Measurements from ENCODE around the gene RC3H2. TPM values are rescaled to one million over a fixed set of nuclear protein-coding genes. Genes with fewer than 3 reads are reported as not detected.
A peak's percentile ranks its signal among the peaks of the same experiment; 100 is the strongest.

Gene RC3H2
- total and polyA plus RNA-seq, 2 of the 13 experiments (the other 11 are each of a cell fraction or from before 2014, with no cell fraction given): 21.0 to 36.4 TPM

DNA sequence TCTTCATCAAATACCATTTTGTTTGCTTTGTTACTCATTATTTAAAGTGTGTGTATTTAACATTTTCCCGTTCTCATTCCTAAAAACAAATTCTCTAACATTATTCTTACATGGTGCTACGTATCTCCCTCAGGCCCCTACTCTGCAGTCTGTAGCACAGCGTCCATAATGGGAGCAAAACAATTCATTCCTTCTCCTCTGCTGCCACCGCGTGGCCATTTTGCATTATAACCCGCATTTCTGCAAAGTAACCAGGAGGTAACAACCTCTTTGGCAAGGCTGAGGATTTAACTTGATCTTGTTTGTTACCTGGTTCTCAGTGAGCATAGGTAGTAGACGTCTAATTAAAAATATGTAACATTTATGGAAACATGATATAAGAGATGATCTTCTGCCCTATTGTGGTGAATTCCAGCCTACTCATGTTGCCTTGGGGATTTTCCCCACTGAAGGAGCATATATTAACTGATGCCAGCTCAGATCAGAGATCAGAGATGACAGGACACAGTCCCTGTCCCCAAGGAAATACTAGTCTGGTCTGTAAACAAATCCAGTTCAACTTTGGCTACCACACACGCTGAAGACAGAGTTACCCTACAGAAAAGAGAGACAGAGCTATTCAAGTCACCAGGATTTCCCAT, 94.7 kb downstream of the RC3H2 start:
- ATAC-seq (peak; percentile 93), FAIRE-seq (peak; percentile 96), DNase-seq (ENCODE audit: low spot score) (peak; percentile 75)
- Histone ChIP-seq H2AFZ (ENCODE audit: low read length) (no peak overlapping the region), H3K4me1 (ENCODE audit: insufficient read depth, low read length) (peaks cover 27% of the 10 kb centered on the region), H3K27ac (ENCODE audit: extremely low read length, insufficient read depth, low read length) (no peak overlapping the region), H3K36me3 (replicated peaks in 1 of 2; ENCODE audit: control insufficient read depth in 1 of 2, insufficient read depth in 2 of 2, low read length in 2 of 2) (no peaks in the 10 kb centered on the region), H3K4me3 (replicated peaks in 1 of 3; ENCODE audit: insufficient read depth in 1 of 3, low read depth in 2 of 3, low read length in 3 of 3) (no peak overlapping the region), H3K9ac (ENCODE audit: insufficient read depth, low read depth, low read length) (no peak overlapping the region), H3K79me2 (ENCODE audit: insufficient read depth, low read length) (no peaks in the 10 kb centered on the region), H3K4me2 (ENCODE audit: low read depth, low read length) (peak overlapping the region; percentile 48), H3K9me3 (ENCODE audit: low read length) (no peaks in the 10 kb centered on the region), H3K27me3 (ENCODE audit: control insufficient read depth in 1 of 2, insufficient read depth in 2 of 2, low read length in 2 of 2) (no peaks in the 10 kb centered on the region), H4K20me1 (ENCODE audit: insufficient read depth, low read length) (no peaks in the 10 kb centered on the region)
- 2% methylated on average over 8 of the region's 8 CpGs for WGBS (ENCODE audit: low lambda C conversion rate)
- in situ Hi-C loops (cut with HindIII; ENCODE audit: extremely low pct_ligation_motif_present, low pct_unique_long_range_greater_than_20kb): loop anchor here (5.0 to 25.0 kb wide), 3 partner anchors 343 to 706 kb away; partner anchors contain the start of gene PTGS1
- POLR2A ChIA-PET: no interaction called here
- intact Hi-C loops (cut with micrococcal nuclease; ENCODE audit: unreplicated experiment): loop anchor here (1.0 to 5.0 kb wide), 3 partner anchors 347 to 713 kb away; no protein-coding TSS in a partner anchor
- BruUV-seq (replicated peaks): no TSS peak
- CTCF ChIA-PET (ENCODE audit: low intra/inter-chr PET ratio, low total read pairs): interaction anchor here (0.6 to 3.6 kb wide), 3 partner anchors 346 to 685 kb away, joined by 3 to 49 read pairs (median 5); no protein-coding TSS in a partner anchor
- TF ChIP-seq ZNF883 (CRISPR knock-in tag; IDR thresholded peaks at IDR 0.05; ENCODE audit: not compliant biosample characterization) (no peak), SOX5 (CRISPR knock-in tag; IDR thresholded peaks at IDR 0.05; ENCODE audit: borderline replicate concordance) (0 out of 2 replicates have a peak, but pooled peaks have one; percentile 14), RAD21 (CRISPR knock-in tag; IDR thresholded peaks at IDR 0.05) (peak; percentile 82), ZNF333 (CRISPR knock-in tag; IDR thresholded peaks at IDR 0.05; ENCODE audit: borderline replicate concordance) (no peak), YEATS2 (CRISPR knock-in tag; IDR thresholded peaks at IDR 0.05; ENCODE audit: borderline replicate concordance) (peak; percentile 30; the same call in 1 of the 2 replicates), IRF2 (CRISPR knock-in tag; IDR thresholded peaks at IDR 0.05) (peak; percentile 51; the same call in 1 of the 2 replicates), SSRP1 (CRISPR knock-in tag; IDR thresholded peaks at IDR 0.05) (0 out of 2 replicates have a peak, but pooled peaks have one; percentile 39), IRX3 (CRISPR knock-in tag; IDR thresholded peaks at IDR 0.05; ENCODE audit: borderline replicate concordance, low read depth) (no peak), MIXL1 (CRISPR knock-in tag; IDR thresholded peaks at IDR 0.05) (peak; percentile 70), SMAD3 (CRISPR knock-in tag; IDR thresholded peaks at IDR 0.05) (0 out of 2 replicates have a peak, but pooled peaks have one; percentile 20)
- TF ChIP-seq, protein P1, sequence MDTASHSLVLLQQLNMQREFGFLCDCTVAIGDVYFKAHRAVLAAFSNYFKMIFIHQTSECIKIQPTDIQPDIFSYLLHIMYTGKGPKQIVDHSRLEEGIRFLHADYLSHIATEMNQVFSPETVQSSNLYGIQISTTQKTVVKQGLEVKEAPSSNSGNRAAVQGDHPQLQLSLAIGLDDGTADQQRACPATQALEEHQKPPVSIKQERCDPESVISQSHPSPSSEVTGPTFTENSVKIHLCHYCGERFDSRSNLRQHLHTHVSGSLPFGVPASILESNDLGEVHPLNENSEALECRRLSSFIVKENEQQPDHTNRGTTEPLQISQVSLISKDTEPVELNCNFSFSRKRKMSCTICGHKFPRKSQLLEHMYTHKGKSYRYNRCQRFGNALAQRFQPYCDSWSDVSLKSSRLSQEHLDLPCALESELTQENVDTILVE (CRISPR knock-in tag; IDR thresholded peaks at IDR 0.05): no peak
- TF ChIP-seq, protein P2, sequence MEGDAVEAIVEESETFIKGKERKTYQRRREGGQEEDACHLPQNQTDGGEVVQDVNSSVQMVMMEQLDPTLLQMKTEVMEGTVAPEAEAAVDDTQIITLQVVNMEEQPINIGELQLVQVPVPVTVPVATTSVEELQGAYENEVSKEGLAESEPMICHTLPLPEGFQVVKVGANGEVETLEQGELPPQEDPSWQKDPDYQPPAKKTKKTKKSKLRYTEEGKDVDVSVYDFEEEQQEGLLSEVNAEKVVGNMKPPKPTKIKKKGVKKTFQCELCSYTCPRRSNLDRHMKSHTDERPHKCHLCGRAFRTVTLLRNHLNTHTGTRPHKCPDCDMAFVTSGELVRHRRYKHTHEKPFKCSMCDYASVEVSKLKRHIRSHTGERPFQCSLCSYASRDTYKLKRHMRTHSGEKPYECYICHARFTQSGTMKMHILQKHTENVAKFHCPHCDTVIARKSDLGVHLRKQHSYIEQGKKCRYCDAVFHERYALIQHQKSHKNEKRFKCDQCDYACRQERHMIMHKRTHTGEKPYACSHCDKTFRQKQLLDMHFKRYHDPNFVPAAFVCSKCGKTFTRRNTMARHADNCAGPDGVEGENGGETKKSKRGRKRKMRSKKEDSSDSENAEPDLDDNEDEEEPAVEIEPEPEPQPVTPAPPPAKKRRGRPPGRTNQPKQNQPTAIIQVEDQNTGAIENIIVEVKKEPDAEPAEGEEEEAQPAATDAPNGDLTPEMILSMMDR (CRISPR knock-in tag; IDR thresholded peaks at IDR 0.05): peak; percentile 93
- TF ChIP-seq, protein P3, sequence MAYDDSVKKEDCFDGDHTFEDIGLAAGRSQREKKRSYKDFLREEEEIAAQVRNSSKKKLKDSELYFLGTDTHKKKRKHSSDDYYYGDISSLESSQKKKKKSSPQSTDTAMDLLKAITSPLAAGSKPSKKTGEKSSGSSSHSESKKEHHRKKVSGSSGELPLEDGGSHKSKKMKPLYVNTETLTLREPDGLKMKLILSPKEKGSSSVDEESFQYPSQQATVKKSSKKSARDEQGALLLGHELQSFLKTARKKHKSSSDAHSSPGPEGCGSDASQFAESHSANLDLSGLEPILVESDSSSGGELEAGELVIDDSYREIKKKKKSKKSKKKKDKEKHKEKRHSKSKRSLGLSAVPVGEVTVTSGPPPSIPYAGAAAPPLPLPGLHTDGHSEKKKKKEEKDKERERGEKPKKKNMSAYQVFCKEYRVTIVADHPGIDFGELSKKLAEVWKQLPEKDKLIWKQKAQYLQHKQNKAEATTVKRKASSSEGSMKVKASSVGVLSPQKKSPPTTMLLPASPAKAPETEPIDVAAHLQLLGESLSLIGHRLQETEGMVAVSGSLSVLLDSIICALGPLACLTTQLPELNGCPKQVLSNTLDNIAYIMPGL (CRISPR knock-in tag; IDR thresholded peaks at IDR 0.05; ENCODE audit: borderline replicate concordance in 1 of 2, low read depth in 1 of 2): 0 out of 4 replicates have a peak, but pooled peaks of 1 of the 2 experiments have one; percentile 55
- TF ChIP-seq, protein P4, sequence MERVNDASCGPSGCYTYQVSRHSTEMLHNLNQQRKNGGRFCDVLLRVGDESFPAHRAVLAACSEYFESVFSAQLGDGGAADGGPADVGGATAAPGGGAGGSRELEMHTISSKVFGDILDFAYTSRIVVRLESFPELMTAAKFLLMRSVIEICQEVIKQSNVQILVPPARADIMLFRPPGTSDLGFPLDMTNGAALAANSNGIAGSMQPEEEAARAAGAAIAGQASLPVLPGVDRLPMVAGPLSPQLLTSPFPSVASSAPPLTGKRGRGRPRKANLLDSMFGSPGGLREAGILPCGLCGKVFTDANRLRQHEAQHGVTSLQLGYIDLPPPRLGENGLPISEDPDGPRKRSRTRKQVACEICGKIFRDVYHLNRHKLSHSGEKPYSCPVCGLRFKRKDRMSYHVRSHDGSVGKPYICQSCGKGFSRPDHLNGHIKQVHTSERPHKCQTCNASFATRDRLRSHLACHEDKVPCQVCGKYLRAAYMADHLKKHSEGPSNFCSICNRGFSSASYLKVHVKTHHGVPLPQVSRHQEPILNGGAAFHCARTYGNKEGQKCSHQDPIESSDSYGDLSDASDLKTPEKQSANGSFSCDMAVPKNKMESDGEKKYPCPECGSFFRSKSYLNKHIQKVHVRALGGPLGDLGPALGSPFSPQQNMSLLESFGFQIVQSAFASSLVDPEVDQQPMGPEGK (CRISPR knock-in tag; IDR thresholded peaks at IDR 0.05): 0 out of 2 replicates have a peak, but pooled peaks have one; percentile 19
- TF ChIP-seq, protein P5, sequence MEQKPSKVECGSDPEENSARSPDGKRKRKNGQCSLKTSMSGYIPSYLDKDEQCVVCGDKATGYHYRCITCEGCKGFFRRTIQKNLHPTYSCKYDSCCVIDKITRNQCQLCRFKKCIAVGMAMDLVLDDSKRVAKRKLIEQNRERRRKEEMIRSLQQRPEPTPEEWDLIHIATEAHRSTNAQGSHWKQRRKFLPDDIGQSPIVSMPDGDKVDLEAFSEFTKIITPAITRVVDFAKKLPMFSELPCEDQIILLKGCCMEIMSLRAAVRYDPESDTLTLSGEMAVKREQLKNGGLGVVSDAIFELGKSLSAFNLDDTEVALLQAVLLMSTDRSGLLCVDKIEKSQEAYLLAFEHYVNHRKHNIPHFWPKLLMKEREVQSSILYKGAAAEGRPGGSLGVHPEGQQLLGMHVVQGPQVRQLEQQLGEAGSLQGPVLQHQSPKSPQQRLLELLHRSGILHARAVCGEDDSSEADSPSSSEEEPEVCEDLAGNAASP (CRISPR knock-in tag; IDR thresholded peaks at IDR 0.05; ENCODE audit: borderline replicate concordance): 0 out of 2 replicates have a peak, but pooled peaks have one; percentile 37
